ENCODE measurements around the gene FBXL19.

The FBXL19 gene

GRCh38 chr16:30969246-30969842 lies 46.0 kb downstream of the FBXL19 start:
- no peak for DNase-seq

DNA sequence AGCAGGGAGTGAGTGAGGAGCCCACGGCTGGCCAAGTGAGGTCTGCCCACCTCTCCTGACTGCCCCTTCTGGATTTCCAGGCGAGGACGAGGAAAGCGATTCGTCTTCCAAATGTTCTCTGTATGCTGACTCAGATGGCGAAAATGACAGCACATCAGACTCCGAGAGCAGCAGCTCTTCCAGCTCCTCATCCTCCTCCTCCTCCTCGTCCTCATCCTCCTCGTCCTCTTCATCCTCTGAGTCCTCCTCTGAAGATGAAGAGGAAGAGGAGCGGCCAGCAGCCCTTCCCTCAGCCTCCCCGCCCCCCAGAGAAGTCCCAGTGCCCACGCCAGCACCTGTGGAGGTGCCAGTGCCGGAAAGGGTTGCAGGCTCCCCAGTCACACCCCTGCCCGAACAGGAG lies 47.9 kb downstream of the FBXL19 start:
- no peak for DNase-seq

DNA sequence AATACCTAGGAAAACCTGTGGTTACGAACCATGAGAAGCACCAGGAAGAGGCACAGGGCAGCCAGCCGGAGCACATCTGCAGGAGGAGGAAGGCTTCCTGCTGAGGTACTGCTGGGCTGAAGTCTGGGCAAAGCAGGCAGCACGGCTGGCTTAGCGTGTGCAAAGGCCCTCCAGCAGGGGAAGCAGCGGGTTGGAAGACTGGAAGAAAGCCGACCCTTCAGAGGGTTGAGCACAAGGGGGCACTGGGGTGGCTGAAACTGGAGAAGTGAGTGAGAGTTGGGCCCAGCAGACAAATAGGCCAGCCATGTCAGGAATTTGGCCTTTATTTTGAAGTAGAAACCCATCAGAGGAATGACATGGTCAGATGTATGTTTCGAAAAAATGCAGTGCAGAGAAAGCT lies 49.5 kb downstream of the FBXL19 start:
- no peak for DNase-seq

DNA sequence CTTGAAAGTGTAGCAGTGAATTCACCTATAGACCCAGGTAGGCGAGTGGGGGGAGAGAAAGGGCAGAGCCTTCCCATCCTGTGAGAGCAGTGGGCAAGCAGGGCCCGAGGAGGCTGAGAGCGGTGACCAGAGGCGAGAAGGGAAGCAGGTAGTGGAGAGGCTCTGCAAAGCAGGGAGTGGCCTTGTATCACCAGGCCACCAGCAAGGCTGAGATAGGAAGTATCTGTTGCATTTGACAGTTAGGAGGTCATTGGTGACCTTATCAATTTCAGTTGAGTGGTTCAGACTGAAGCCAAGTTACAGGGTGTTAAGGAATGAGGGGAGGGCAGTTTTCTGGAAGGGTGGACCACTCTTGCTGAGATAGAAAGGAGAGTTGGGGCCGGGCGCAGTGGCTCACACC lies 51.0 kb downstream of the FBXL19 start:
- no peak for DNase-seq

DNA sequence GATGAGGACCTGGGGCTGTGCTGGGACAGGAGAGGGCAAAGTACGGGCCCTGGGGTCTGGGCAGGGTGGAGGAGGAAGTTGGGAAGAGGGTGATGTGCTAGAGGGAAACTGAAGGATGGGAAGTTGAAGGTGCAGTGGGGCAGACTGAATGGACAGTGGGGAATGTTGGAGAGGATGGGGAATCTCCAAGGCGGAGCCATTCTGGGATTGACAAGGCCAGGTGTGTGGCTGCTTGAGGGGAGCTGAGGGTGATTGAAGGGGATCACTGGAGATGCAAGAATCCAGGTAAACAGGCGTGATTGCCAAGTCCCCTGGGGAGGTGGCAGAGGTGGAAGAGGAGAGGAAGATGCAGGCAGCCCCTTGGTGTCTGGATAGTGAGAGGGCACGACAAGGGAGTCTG lies 53.1 kb downstream of the FBXL19 start:
- DNase-seq = no peak

GRCh38 chr16:30977502-30977901 lies 54.1 kb downstream of the FBXL19 start:
- DNase-seq = no peak

- no peak for DNase-seq
Measured at GRCh38 chr16:30979170-30980022, 56.0 kb downstream of the FBXL19 start.

DNA sequence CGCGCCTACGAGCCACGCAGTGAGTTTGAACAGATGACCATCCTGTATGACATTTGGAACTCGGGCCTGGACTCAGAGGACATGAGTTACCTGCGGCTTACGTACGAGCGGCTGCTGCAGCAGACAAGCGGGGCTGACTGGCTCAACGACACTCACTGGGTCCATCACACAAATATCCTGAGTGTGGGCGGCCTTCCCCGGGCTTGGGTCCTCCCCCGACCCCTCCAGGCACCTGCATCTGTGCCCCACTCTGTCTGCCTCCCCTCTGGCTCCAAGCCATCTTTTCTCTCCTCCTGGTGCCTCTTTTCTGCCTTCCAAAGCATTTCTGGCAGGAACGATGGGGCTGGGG lies 56.6 kb downstream of the FBXL19 start:
- DNase-seq = no peak

GRCh38 chr16:30980434-30980833 lies 57.1 kb downstream of the FBXL19 start:
- DNase-seq = no peak

- no peak for DNase-seq
Measured at GRCh38 chr16:30980959-30981358, 57.6 kb downstream of the FBXL19 start.

GRCh38 chr16:30982548-30983288 lies 59.3 kb downstream of the FBXL19 start:
- DNase-seq = no peak

DNA sequence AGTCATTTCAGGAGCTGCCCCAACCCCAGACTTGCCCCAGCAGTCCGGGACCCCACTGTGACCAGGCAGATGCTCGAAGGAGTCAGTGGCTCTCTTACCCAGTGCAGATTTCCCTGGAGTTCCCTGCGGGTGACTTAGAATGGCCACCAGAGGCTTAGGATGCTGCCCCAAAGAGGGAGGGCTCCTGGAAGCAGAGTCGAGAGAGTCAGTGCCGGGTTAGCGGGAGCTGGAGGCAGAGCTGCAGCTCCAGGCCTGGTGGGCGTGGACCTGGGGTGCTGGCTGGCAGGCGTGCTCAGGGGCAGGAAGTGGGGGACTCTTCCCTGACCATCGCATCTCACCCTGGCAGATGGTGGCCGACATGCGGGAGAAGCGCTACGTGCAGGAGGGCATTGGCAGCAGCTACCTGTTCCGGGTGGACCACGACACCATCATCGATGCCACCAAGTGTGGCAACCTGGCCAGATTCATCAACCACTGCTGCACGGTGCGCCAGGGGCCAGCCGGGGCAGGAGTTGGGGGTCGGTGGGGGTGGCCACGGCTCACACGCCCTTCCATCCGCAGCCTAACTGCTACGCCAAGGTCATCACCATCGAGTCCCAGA lies 60.0 kb downstream of the FBXL19 start:
- DNase-seq = no peak

- no peak for DNase-seq
Measured at GRCh38 chr16:30983898-30984610, 60.7 kb downstream of the FBXL19 start.

GRCh38 chr16:30984669-30985400 lies 61.5 kb downstream of the FBXL19 start, which contains the start of gene HSD3B7:
TSS of gene HSD3B7 (plus strand) at chr16:30985207. CDS start at chr16:30985659, 452 bp downstream.
- no peak for DNase-seq

- no peak for DNase-seq
Measured at GRCh38 chr16:30985401-30986128, 62.2 kb downstream of the FBXL19 start.

DNA sequence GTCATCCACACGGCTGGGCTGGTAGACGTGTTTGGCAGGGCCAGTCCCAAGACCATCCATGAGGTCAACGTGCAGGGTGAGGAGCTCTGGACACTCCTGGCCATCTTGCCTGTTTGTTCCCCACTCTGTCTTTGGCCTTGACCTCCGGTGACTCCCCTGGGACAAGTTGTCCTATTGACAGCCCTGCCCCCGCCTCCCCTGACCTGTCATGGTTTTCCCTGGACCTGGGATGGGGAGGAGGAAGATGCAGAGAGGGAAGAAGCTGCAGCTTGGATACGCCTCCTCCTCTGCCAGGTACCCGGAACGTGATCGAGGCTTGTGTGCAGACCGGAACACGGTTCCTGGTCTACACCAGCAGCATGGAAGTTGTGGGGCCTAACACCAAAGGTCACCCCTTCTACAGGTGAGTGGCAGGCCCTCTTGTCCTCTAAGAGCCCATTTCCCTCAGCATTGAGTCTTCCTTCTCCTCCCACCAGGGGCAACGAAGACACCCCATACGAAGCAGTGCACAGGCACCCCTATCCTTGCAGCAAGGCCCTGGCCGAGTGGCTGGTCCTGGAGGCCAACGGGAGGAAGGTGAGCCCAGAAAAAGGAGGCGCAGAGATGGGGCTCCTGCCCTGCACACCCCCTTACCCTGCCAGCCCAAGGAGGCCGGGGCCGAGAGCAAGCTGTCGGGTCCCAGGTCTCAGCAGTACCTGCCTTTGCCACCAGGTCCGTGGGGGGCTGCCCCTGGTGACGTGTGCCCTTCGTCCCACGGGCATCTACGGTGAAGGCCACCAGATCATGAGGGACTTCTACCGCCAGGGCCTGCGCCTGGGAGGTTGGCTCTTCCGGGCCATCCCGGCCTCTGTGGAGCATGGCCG lies 63.0 kb downstream of the FBXL19 start:
- DNase-seq = no peak

- no peak for DNase-seq
Measured at GRCh38 chr16:30987581-30988190, 64.3 kb downstream of the FBXL19 start.

GRCh38 chr16:30989469-30990047 lies 66.2 kb downstream of the FBXL19 start:
- DNase-seq = no peak

GRCh38 chr16:30990105-30990504 lies 66.7 kb downstream of the FBXL19 start:
- no peak for DNase-seq

Data from NCI-H446 treated with DMSO at 0.1 percent for 48 hours (cell line).